ENCODE data around the gene TMEM115.

- no peak for TF ChIP-seq TAF1 (IDR thresholded peaks at IDR 0.05; ENCODE audit: borderline replicate concordance, low read depth, low read length)
- no peak for TF ChIP-seq POLR2A (IDR thresholded peaks at IDR 0.05; ENCODE audit: low read depth, low read length)
Observed at GRCh38 chr3:50354186-50354764, 5.0 kb downstream of the TMEM115 start.
